ENCODE results near the gene RAB1A. TPM values are rescaled to one million over a fixed set of nuclear protein-coding genes. Genes with fewer than 3 reads are reported as not detected.

Gene RAB1A
- total RNA-seq, 2 donors from 2014 or later, result 103 to 136 TPM

DNA sequence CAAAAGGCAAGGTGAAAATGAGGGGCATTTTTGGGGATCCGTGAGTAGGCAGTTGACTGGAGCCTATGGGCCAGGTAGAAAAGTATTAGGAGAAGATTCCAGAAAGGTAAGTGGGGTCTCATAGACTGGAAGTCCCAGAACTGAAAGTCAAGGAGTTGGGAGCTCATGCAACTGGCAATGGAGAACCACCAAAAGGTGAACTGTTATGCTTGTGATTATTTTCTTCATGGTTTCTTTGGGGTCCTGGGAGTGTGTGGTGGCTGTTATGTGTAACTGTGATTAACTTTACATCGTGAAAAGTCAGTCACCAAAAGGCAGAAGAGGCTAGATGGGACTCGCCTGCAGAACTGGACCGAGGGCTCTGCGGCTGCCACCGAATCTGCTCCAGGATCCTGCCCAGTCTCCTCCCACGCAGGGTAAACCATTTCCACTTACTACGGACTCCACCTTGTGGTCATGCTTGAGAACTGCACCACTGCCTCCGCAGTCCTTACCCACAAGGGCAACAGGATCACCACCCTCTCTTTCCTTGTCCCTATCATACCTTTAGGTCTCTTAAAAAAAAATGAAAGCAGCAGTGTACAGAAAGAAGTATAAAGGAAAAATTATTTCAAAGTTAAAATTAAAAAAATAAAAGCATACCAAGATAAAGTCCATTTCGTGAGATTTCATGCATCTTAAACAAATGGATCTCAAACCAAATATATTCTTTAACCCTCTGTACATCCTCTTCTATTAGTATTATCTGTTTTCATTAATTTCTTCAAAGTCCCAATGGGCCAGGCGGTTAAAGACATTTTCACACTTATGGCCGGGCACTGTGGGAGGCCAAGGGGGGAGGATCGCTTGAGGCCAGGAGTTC is 89.3 kb downstream of the RAB1A start:
- peaks cover 11% of the 10 kb centered on the region for H3K36me3 Mint-ChIP-seq
- H3K4me3 Mint-ChIP-seq, result no peak overlapping the region
- peaks cover 6% of the 10 kb centered on the region for H3K9me3 Mint-ChIP-seq
- no peaks in the 10 kb centered on the region for H3K27me3 Mint-ChIP-seq
- H3K4me1 Mint-ChIP-seq (ENCODE audit: low read depth in 2 of 2), result peaks cover 10% of the 10 kb centered on the region in 2 donors
- DNase-seq (ENCODE audit: low spot score) (peak; percentile 86), ATAC-seq (peak; percentile 92 to 94)
- H3K27ac Mint-ChIP-seq, result no peak overlapping the region

DNA sequence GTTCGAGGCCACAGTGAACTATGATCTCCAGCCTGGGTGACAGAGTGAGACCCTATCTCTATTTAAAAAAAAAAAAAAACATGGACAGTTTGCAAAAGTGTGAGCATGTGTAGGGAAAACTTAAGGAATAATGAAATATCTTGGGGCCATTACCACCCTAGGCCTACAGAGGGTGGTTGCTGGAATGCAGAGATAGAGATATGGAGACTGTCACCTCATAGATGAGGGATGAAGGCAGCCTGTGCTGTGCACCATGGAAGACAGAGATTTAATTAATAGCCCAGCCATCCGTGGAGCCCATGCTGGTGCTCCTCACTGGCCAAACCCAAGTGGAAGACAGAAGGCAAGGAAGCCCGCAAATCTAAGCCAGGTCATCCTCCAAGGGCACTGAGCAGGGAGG is 90.3 kb downstream of the RAB1A start:
- ATAC-seq, result no peak
- no peak for DNase-seq (ENCODE audit: low spot score)
- peaks cover 7% of the 10 kb centered on the region for H3K36me3 Mint-ChIP-seq
- peaks cover 10% of the 10 kb centered on the region in 2 donors for H3K4me1 Mint-ChIP-seq (ENCODE audit: low read depth in 2 of 2)
- H3K9me3 Mint-ChIP-seq, result peaks cover 6% of the 10 kb centered on the region
- no peak overlapping the region for H3K27ac Mint-ChIP-seq
- no peaks in the 10 kb centered on the region for H3K27me3 Mint-ChIP-seq
- no peak overlapping the region for H3K4me3 Mint-ChIP-seq

DNA sequence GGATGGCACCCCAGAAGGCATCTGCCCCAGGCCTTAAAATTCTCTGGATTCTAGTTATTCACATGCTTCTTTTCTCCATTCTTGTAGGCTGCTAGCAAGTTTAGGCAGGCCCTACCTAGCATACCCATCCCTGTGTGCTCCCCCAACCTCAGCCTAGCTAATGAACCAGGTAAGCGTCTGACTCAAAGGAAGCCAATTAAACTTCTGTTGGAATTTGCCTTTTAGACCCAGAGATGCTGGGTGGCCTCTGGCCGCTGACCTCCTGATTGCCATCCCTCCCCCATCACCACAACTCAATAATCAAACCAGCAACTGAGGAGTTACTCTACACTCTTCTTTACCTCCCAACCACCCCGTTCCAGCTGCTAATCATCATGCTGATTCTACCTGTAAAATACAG is 92.7 kb downstream of the RAB1A start:
- Mint-ChIP-seq H3K9me3 (no peaks in the 10 kb centered on the region), H3K27ac (no peak overlapping the region), H3K4me3 (no peak overlapping the region), H3K27me3 (no peaks in the 10 kb centered on the region), H3K4me1 (ENCODE audit: low read depth in 2 of 2) (peaks cover 14 to 16% of the 10 kb centered on the region in 2 donors), H3K36me3 (no peaks in the 10 kb centered on the region)
- ATAC-seq, result no peak
- DNase-seq (ENCODE audit: low spot score), result no peak

Other genes starting within 250 kb of the RAB1A start
- 10 to 100 TPM; 34.5 to 34.7 TPM for gene SLC1A4, start 140.7 kb downstream of the RAB1A start, total RNA-seq
- gene CEP68, start 73.7 kb downstream of the RAB1A start, total RNA-seq, result 1 to 10 TPM; 2.0 to 2.3 TPM
- gene ACTR2, start 97.7 kb upstream of the RAB1A start, total RNA-seq, result 100 to 1,000 TPM; 227 to 491 TPM

All from natural killer cell treated with Interleukin-12 subunit alpha and Interleukin-12 subunit beta and Interleukin-15 and Interleukin-18, amount 100 ng/mL, for 72 hours (primary cell).